ENCODE results near the gene PRKN. TPM values are rescaled to one million over a fixed set of nuclear protein-coding genes. Genes with fewer than 3 reads are reported as not detected.

The PRKN gene
- total and polyA plus RNA-seq, 2 experiments from 2014 or later = 1.2 to 2.3 TPM

DNA sequence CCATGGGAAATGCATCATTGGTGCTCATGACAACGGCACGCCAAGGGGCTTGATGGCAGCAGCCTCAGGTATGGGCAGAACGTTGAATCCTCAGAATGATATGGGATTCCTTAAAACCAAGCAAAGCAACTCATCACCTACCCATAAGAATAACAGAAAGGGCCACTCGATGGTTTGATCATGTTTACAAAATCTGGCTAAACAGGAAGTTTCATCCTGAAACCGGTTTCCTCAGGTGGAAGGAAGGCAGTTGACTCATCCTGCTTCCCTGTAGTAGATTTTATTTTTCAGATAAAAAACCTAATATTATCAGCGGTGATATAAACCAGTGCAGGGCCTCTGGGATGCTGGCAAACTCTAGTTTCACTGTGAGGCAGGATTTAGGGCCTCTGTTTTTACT lies 1316.8 kb downstream of the PRKN start:
- Histone ChIP-seq H3K27me3 (replicated peaks; ENCODE audit: insufficient read depth) (no peaks in the 10 kb centered on the region), H3K9ac (no peak overlapping the region), H4K20me1 (ENCODE audit: insufficient read depth) (no peaks in the 10 kb centered on the region), H3F3A (ENCODE audit: insufficient read depth) (peaks cover 29% of the 10 kb centered on the region), H3K4me3 (no peak overlapping the region), H2AFZ (no peak overlapping the region), H3K79me2 (ENCODE audit: insufficient read depth) (no peaks in the 10 kb centered on the region), H3K9me3 (ENCODE audit: low read depth) (no peaks in the 10 kb centered on the region), H3K4me2 (ENCODE audit: unreplicated experiment) (no peak overlapping the region), H3K4me1 (ENCODE audit: insufficient read depth) (peaks cover 26% of the 10 kb centered on the region), H3K36me3 (ENCODE audit: low read depth) (no peaks in the 10 kb centered on the region), H3K27ac (no peak overlapping the region), H3K9me2 (ENCODE audit: insufficient read depth) (peaks cover 5% of the 10 kb centered on the region; the same call in 1 of the 2 replicates)
- in situ Hi-C loops (cut with MboI) = loop anchor here (10.0 kb wide), 1 partner anchor 204 kb away; no protein-coding TSS in a partner anchor
- TF ChIP-seq EZH2phosphoT487 (IDR thresholded peaks at IDR 0.05; ENCODE audit: insufficient read depth, low read depth) = no peak
- no peak for TF ChIP-seq EZH2 (IDR thresholded peaks at IDR 0.05; ENCODE audit: insufficient read depth, poor library complexity, severe bottlenecking)
- 98% methylated on average over 6 of the region's 6 CpGs for WGBS, 2 experiments (ENCODE audit: low coverage in 1 of 2, low lambda C conversion rate in 2 of 2, missing lambda C conversion rate in 2 of 2)
- no peak for DNase-seq

DNA sequence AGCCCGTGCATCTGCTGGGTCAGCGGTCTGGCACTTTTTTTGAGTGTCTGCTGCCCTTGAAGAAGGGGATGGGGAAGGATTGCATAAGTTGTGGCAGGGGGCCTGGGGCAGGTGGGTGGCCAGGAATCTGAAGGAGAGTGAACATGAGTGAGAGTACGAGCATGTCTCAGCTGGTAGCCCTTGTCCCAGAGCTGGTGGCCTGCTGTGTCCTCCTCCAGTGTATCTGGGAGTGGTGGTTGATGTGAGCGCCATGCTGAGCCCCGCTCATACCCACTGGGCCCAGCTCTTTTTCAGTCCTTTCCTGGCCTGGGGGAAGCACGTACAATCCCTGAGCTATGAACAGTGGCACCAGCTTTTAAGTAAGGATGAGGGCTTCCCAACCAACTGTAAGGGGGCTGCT lies 1317.5 kb downstream of the PRKN start:
- TF ChIP-seq EZH2 (IDR thresholded peaks at IDR 0.05; ENCODE audit: insufficient read depth, poor library complexity, severe bottlenecking) (no peak), EZH2phosphoT487 (IDR thresholded peaks at IDR 0.05; ENCODE audit: insufficient read depth, low read depth) (no peak)
- Histone ChIP-seq H3K27me3 (replicated peaks; ENCODE audit: insufficient read depth) (no peaks in the 10 kb centered on the region), H3K79me2 (ENCODE audit: insufficient read depth) (no peaks in the 10 kb centered on the region), H3K9me2 (ENCODE audit: insufficient read depth) (peaks cover 5% of the 10 kb centered on the region; the same call in 1 of the 2 replicates), H3K4me2 (ENCODE audit: unreplicated experiment) (no peak overlapping the region), H3K4me1 (ENCODE audit: insufficient read depth) (peaks cover 26% of the 10 kb centered on the region), H4K20me1 (ENCODE audit: insufficient read depth) (no peaks in the 10 kb centered on the region), H3K36me3 (ENCODE audit: low read depth) (no peaks in the 10 kb centered on the region), H3K9ac (no peak overlapping the region), H2AFZ (no peak overlapping the region), H3K27ac (no peak overlapping the region), H3K4me3 (no peak overlapping the region), H3K9me3 (ENCODE audit: low read depth) (no peaks in the 10 kb centered on the region), H3F3A (ENCODE audit: insufficient read depth) (peaks cover 29% of the 10 kb centered on the region)
- 99 to 100% methylated on average over 6 of the region's 6 CpGs for WGBS, 2 experiments (ENCODE audit: low coverage in 1 of 2, low lambda C conversion rate in 2 of 2, missing lambda C conversion rate in 2 of 2)
- in situ Hi-C loops (cut with MboI) = loop anchor here (10.0 kb wide), 1 partner anchor 205 kb away; no protein-coding TSS in a partner anchor
- no peak for DNase-seq

- in situ Hi-C loops (cut with MboI) = no loop called here
These were observed 1318.2 kb downstream of the PRKN start for GRCh38 chr6:161409353-161409752.

DNA sequence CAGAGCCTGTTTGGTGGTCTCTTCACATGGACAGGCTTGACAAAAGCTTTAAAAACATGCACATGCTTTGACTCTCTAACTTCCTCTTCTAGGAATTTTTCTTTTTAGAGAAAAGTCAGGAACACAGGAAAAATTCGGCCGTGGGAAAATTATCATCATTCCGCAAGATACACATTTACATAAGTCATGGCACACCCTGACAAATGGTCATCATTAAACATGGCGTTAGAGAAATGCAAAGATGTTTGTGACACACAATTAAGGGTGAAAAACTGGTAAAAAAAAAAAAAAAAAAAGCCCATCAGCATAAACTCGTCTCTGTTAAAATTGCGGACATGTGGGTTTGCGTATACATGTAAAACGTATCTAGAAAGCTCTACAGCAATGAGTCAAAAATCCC lies 1319.5 kb downstream of the PRKN start:
- Histone ChIP-seq H3K4me1 (ENCODE audit: insufficient read depth) (peaks cover 26% of the 10 kb centered on the region), H3K27ac (peak overlapping the region; percentile 27), H3K4me2 (ENCODE audit: unreplicated experiment) (no peak overlapping the region), H3K4me3 (no peak overlapping the region), H3K9me2 (ENCODE audit: insufficient read depth) (peaks cover 5% of the 10 kb centered on the region; the same call in 1 of the 2 replicates), H3K79me2 (ENCODE audit: insufficient read depth) (no peaks in the 10 kb centered on the region), H3K27me3 (replicated peaks; ENCODE audit: insufficient read depth) (no peaks in the 10 kb centered on the region), H3K36me3 (ENCODE audit: low read depth) (no peaks in the 10 kb centered on the region), H4K20me1 (ENCODE audit: insufficient read depth) (no peaks in the 10 kb centered on the region), H2AFZ (no peak overlapping the region), H3K9me3 (ENCODE audit: low read depth) (no peaks in the 10 kb centered on the region), H3K9ac (no peak overlapping the region), H3F3A (ENCODE audit: insufficient read depth) (peaks cover 29% of the 10 kb centered on the region)
- no peak for TF ChIP-seq EZH2phosphoT487 (IDR thresholded peaks at IDR 0.05; ENCODE audit: insufficient read depth, low read depth)
- no peak for TF ChIP-seq EZH2 (IDR thresholded peaks at IDR 0.05; ENCODE audit: insufficient read depth, poor library complexity, severe bottlenecking)
- in situ Hi-C loops (cut with MboI) = no loop called here
- no peak for DNase-seq
- WGBS, 2 experiments (ENCODE audit: low coverage in 1 of 2, low lambda C conversion rate in 2 of 2, missing lambda C conversion rate in 2 of 2) = 97 to 99% methylated on average over 8 of the region's 8 CpGs

More at GRCh38 chr6:161409353-161409752, 1318.2 kb downstream of the PRKN start:
- no peak overlapping the region for H3K9ac ChIP-seq
- H3K4me1 ChIP-seq (ENCODE audit: insufficient read depth) = peaks cover 26% of the 10 kb centered on the region
- H3K9me2 ChIP-seq (ENCODE audit: insufficient read depth) = peaks cover 5% of the 10 kb centered on the region; the same call in 1 of the 2 replicates
- H3K4me2 ChIP-seq (ENCODE audit: unreplicated experiment) = no peak overlapping the region
- no peak for DNase-seq
- no peaks in the 10 kb centered on the region for H4K20me1 ChIP-seq (ENCODE audit: insufficient read depth)
- H3K36me3 ChIP-seq (ENCODE audit: low read depth) = no peaks in the 10 kb centered on the region
- no peaks in the 10 kb centered on the region for H3K9me3 ChIP-seq (ENCODE audit: low read depth)
- peaks cover 29% of the 10 kb centered on the region for H3F3A ChIP-seq (ENCODE audit: insufficient read depth)
- no peak overlapping the region for H2AFZ ChIP-seq
- H3K27ac ChIP-seq = no peak overlapping the region
- TF ChIP-seq EZH2 (IDR thresholded peaks at IDR 0.05; ENCODE audit: insufficient read depth, poor library complexity, severe bottlenecking) (no peak), EZH2phosphoT487 (IDR thresholded peaks at IDR 0.05; ENCODE audit: insufficient read depth, low read depth) (no peak)
- H3K27me3 ChIP-seq (replicated peaks; ENCODE audit: insufficient read depth) = no peaks in the 10 kb centered on the region
- H3K4me3 ChIP-seq = no peak overlapping the region
- 80 to 81% methylated on average over 7 of the region's 7 CpGs for WGBS, 2 experiments (ENCODE audit: low coverage in 1 of 2, low lambda C conversion rate in 2 of 2, missing lambda C conversion rate in 2 of 2)
- H3K79me2 ChIP-seq (ENCODE audit: insufficient read depth) = no peaks in the 10 kb centered on the region
